ENCODE measurements around the gene ANKRD11.

ANKRD11 gene

DNA sequence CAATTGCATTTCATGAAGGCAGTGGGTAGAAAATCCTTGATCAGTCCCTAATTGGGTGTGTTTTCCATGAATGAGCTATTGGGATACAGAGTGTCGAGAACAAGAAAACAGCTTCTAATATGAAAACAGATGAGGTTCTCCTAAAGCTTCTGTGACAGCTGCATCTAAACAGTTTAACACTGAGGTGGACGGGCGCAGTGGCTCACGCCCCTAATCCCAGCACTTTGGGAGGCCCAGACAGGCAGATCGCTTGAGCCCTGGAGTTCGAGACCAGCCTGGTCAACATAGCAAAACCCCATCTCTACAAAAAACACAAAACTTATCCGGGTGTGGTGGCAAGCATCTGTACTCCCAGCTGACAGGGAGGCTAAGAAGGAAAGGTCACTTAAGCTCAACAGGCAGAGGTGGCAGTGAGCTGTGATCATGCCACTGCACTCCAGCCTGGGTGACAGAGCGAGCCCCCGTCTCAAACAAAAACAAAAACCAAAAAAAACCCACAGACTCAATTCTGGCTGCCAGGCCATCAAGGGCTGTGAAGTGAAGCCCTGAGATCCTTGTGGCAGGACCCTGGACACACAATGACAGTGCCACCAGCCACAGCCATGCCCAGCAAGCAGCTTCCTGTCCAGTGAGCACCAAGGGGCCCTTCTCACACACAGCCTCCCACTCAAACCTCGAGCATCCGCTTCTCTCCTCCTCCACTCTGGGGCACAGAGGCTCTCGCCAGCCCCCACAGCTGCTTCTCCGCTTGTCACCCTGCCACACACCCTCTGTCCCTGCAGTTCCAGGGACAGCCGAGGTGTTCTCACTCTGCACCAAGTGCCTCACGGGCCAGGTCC lies 44.0 kb downstream of the ANKRD11 start:
- no peak for DNase-seq (ENCODE audit: low read depth)
- TF ChIP-seq CTCF (conservative IDR thresholded peaks at IDR 0.05; ENCODE audit: low read depth, low read length), result no peak
- H3K4me3 ChIP-seq (ENCODE audit: low read depth, low read length), result no peak overlapping the region

- no peak overlapping the region for H3K4me3 ChIP-seq (ENCODE audit: low read depth, low read length)
Measured at GRCh38 chr16:89445166-89445565, 45.2 kb downstream of the ANKRD11 start.

DNA sequence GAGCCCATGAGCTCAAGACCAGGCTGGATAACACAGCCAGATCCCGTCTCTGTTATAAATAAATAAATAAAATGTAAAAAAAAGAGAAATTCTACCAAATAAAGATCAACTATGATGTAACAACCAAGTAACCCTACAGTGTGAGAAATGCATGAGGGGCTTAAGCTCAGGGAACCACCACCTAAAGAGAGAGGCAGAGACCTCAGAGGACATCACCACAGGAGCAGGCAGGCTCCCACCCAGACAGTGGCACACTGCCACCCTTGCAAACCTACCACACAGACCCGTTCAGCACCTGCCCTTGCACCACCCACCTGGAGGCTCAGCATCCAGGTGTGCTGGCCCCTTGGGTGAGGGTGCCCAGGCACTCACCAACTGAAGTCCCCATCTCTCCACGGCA lies 45.6 kb downstream of the ANKRD11 start:
- no peak overlapping the region for H3K4me3 ChIP-seq (ENCODE audit: low read depth, low read length)
- no peak for TF ChIP-seq CTCF (conservative IDR thresholded peaks at IDR 0.05; ENCODE audit: low read depth, low read length)
- DNase-seq (ENCODE audit: low read depth), result no peak

More at GRCh38 chr16:89445166-89445565, 45.2 kb downstream of the ANKRD11 start:
- no peak for TF ChIP-seq CTCF (conservative IDR thresholded peaks at IDR 0.05; ENCODE audit: low read depth, low read length)
- DNase-seq (ENCODE audit: low read depth), result no peak

DNA sequence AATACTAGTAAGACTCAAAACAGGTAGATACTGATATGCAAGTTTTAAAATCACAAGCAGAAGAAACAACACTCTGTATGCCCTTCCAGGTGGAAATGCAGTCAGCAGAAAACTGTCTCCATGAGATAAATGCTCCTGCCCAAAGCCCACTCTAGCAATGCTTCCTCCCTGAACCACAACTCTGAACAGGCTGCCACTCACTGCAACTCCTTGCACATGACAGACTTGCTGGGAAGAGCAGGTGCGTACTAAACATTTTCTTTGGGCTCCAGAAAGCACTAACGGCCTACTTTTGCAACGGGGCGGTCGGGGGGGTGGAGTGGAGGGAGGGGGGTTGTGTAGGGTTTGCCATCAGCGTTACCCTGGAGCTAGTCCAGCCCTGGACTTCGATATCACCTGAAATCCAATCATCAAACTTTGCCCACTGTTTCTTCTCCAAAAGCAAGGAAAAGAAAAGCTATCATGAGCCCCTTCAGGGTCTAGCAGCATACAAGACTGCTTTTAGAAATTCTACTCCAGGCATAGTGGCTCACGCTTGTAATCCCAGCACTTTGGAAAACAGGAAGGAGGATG lies 46.1 kb downstream of the ANKRD11 start:
- H3K4me3 ChIP-seq (ENCODE audit: low read depth, low read length), result no peak overlapping the region
- no peak for TF ChIP-seq CTCF (conservative IDR thresholded peaks at IDR 0.05; ENCODE audit: low read depth, low read length)
- no peak for DNase-seq (ENCODE audit: low read depth)

- no peak for TF ChIP-seq CTCF (conservative IDR thresholded peaks at IDR 0.05; ENCODE audit: low read depth, low read length)
- DNase-seq (ENCODE audit: low read depth), result no peak
- no peak overlapping the region for H3K4me3 ChIP-seq (ENCODE audit: low read depth, low read length)
Measured at GRCh38 chr16:89443727-89444084, 46.7 kb downstream of the ANKRD11 start.

DNA sequence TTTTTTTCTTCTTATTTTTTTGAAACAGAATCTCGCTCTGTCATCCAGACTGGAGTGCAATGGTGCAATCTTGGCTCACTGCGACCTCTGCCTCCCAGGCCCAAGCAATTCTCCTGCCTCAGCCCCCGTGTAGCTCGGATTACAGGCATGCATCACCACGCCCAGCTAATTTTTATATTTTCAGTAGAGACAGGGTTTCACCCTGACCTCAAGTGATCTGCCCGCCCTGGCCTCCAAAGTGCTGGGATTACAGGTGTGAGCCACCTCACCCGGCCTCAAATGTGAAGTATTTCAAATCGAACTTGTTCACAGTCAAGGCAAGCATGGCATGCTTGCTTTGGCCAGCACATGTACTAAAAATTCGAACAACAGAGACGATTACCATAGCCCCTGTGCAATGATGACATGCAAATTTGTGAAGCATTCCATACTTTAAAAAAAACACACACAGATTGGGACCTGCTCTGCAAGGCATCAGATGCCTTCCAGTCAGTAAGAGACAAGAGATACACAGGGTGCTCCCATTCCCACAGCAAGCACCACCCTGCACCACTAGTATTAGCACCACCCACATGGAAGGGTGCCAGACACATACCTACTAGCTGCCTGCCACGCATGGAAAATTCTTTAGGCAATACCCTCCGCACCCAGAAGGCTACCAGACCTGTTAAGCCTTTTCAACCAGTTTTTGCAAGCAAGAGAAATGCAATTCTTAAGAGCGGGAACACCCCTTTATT lies 47.2 kb downstream of the ANKRD11 start:
- DNase-seq (ENCODE audit: low read depth), result peak; percentile 77
- TF ChIP-seq CTCF (conservative IDR thresholded peaks at IDR 0.05; ENCODE audit: low read depth, low read length), result no peak
- H3K4me3 ChIP-seq (ENCODE audit: low read depth, low read length), result no peak overlapping the region

Measured in choroid plexus epithelial cell (primary cell).